Esophagus muscularis mucosa (tissue), 4 donors: ENCODE measurements around the gene PRXL2C. TPM values are rescaled to one million over a fixed set of nuclear protein-coding genes. Genes with fewer than 3 reads are reported as not detected.
"Not testable (repeated sequence)": the region's sequence is repeated elsewhere in the genome, so short reads cannot be mapped to it uniquely, and the experiment has no call there.

ENCODE experiments used
- DNase-seq: peaks from one replicate; pipeline ENCODE4 v3.0.0-alpha.2; 2017; ENCODE audit errors: extremely low spot score
- H3K27ac ChIP-seq, 4 donors: fragments of 200-600 bp; sonication (generic); replicated peaks in 1 of 4; 1 replicate in 3 of 4; 2 replicates in 1 of 4; pipeline ENCODE4 v1.5.1; 2016 to 2019; ENCODE audit warnings: mild to moderate bottlenecking in 1 of 4
- H3K27me3 ChIP-seq, 4 donors: fragments of 200-600 bp; sonication (generic); one replicate each; pipeline versions ENCODE4 v1.5.1 to v1.6.0; 2016 to 2019
- H3K36me3 ChIP-seq, 4 donors: fragments of 200-600 bp; sonication (generic); one replicate each; pipeline ENCODE4 v1.5.1; 2016 to 2019
- H3K4me1 ChIP-seq, 4 donors: fragments of 200-600 bp; sonication (generic); one replicate each; pipeline ENCODE4 v1.5.1; 2016 to 2019
- H3K4me3 ChIP-seq, 4 donors: fragments of 200-600 bp; sonication (generic); 1 replicate in 2 of 4; 2 replicates in 2 of 4; pipeline ENCODE4 v1.5.1; 2016 to 2019; ENCODE audit warnings: mild to moderate bottlenecking in 4 of 4, moderate library complexity in 1 of 4
- H3K9me3 ChIP-seq, 4 donors: fragments of 200-600 bp; sonication (generic); 1 replicate in 3 of 4; 2 replicates in 1 of 4; pipeline ENCODE4 v1.5.1; 2016 to 2019
- CTCF ChIP-seq, 3 experiments: fragments of 200-600 bp in 2 of 3; fragments of 450-650 bp in 1 of 3; sonication (generic) in 2 of 3; IDR thresholded peaks; one replicate each; pipeline ENCODE4 v1.5.1; 2017 to 2019; ENCODE audit warnings: antibody characterized with exemption in 3 of 3, mild to moderate bottlenecking in 2 of 3, moderate library complexity in 1 of 3
- EP300 ChIP-seq: sonication (generic); formaldehyde crosslinking; IDR thresholded peaks from one replicate; pipeline ENCODE4 v1.6.1; 2017; ENCODE audit warnings: antibody characterized with exemption
- POLR2A ChIP-seq: fragments of 450-650 bp; IDR thresholded peaks from one replicate; pipeline ENCODE4 v1.6.1; 2017; ENCODE audit warnings: antibody characterized with exemption, moderate library complexity, mild to moderate bottlenecking, low read depth
- POLR2AphosphoS5 ChIP-seq, 2 donors: sonication (generic); formaldehyde crosslinking; IDR thresholded peaks; one replicate each; pipeline ENCODE4 v1.6.1; 2017; ENCODE audit warnings: antibody characterized with exemption in 2 of 2
- WGBS: methylation state at CpG from one replicate; pipeline ENCODE4 v1.1.5; 2018; 5-methylcytosine and 5-hydroxymethylcytosine counted together
- intact Hi-C: fragments of 100-400 bp; cut with DNase I; formaldehyde crosslinking; loops from one replicate; pipeline ENCODE4 v1.15.1; 2023
- total RNA-seq, 4 donors: library from RNA; depleted of rRNA; stranded (reverse); fragments of >200 nt; gene quantifications; one replicate each; pipeline versions ENCODE4 v1.1.0 to v1.2.1, GENCODE V29; 2016

The PRXL2C gene
- total RNA-seq: 10 to 100 TPM; 20.3 to 33.3 (median 26.3) TPM

- peak within 1 kb of the TSS; percentile 72 to 82 (median 73) for H3K4me3 ChIP-seq
- no peaks in the 10 kb centered on the region for H3K27me3 ChIP-seq
- peak within 1 kb of the TSS; percentile 97 to 99 (median 98) for H3K27ac ChIP-seq
- intact Hi-C loops: loop anchor here (5.0 to 10.0 kb wide), 2 partner anchors 103 to 201 kb away; partner anchors contain the start of gene HABP4
- H3K9me3 ChIP-seq: no peaks in the 10 kb centered on the region
- H3K4me1 ChIP-seq: peaks cover 26 to 40% (median 28%) of the 10 kb centered on the region in 4 donors
- 9% methylated on average over 17 of the region's 57 CpGs for WGBS
- H3K36me3 ChIP-seq: peaks cover 9 to 21% (median 16%) of the 10 kb centered on the region in 4 donors
- peak in 1 of 2 donors; percentile 46 for TF ChIP-seq POLR2AphosphoS5 (IDR thresholded peaks at IDR 0.05)
- no peak for TF ChIP-seq POLR2A
- DNase-seq: peak; percentile 95
These were observed at the start of gene PRXL2C for GRCh38 chr9:96655198-96655851. Gene PRXL2C (minus strand): TSS chr9:96655317. CDS start chr9:96655281, 36 bp downstream.

- DNase-seq, H3K4me1 ChIP-seq, H3K27me3 ChIP-seq, intact Hi-C loops, H3K36me3 ChIP-seq, H3K4me3 ChIP-seq, H3K27ac ChIP-seq: not testable (repeated sequence)
- no CpG with 5 or more reads among the region's 30 CpGs for WGBS
- H3K9me3 ChIP-seq: peaks cover 0 to 26% (median 8%) of the 10 kb centered on the region in 4 donors
These were observed 45.7 kb upstream of the PRXL2C start for GRCh38 chr9:96700721-96701375.

- Histone ChIP-seq H3K27me3 (no peaks in the 10 kb centered on the region), H3K9me3 (peaks cover 0 to 28% (median 4%) of the 10 kb centered on the region in 4 donors), H3K27ac (no peak overlapping the region), H3K4me1 (peaks cover 9 to 13% (median 11%) of the 10 kb centered on the region in 4 donors), H3K4me3 (no peak overlapping the region), H3K36me3 (no peaks in the 10 kb centered on the region)
- DNase-seq: no peak
- TF ChIP-seq CTCF (IDR thresholded peaks at IDR 0.05) (no peak), EP300 (no peak), POLR2A (no peak), POLR2AphosphoS5 (IDR thresholded peaks at IDR 0.05) (no peak)
- intact Hi-C loops: no loop called here
- 65% methylated on average over 1 of the region's 1 CpG for WGBS
These were observed 36.2 kb upstream of the PRXL2C start for GRCh38 chr9:96691326-96691725.

- no peaks in the 10 kb centered on the region for H3K36me3 ChIP-seq
These were observed 33.8 kb upstream of the PRXL2C start for GRCh38 chr9:96688745-96689464.

GRCh38 chr9:96688187-96688586, 33.1 kb upstream of the PRXL2C start:
- Histone ChIP-seq H3K9me3 (peaks cover 0 to 18% (median 4%) of the 10 kb centered on the region in 4 donors), H3K4me3 (no peak overlapping the region), H3K36me3 (no peaks in the 10 kb centered on the region), H3K27ac (peak overlapping the region in 3 of 4 donors; percentile 50 to 88 (median 77)), H3K4me1 (peaks cover 12 to 17% (median 16%) of the 10 kb centered on the region in 4 donors), H3K27me3 (no peaks in the 10 kb centered on the region)
- no peak for TF ChIP-seq EP300
- TF ChIP-seq POLR2AphosphoS5 (IDR thresholded peaks at IDR 0.05): no peak
- no peak for TF ChIP-seq POLR2A
- no peak for TF ChIP-seq CTCF (IDR thresholded peaks at IDR 0.05)
- DNase-seq: no peak
- intact Hi-C loops: no loop called here
- WGBS: 80% methylated on average over 5 of the region's 5 CpGs

More at GRCh38 chr9:96688745-96689464, 33.8 kb upstream of the PRXL2C start:
- Histone ChIP-seq H3K4me1 (peaks cover 12 to 17% (median 16%) of the 10 kb centered on the region in 4 donors), H3K9me3 (peaks cover 0 to 20% (median 4%) of the 10 kb centered on the region in 4 donors), H3K27ac (peak overlapping the region in 1 of 4 donors; percentile 88), H3K4me3 (no peak overlapping the region), H3K27me3 (no peaks in the 10 kb centered on the region)
- DNase-seq: no peak
- intact Hi-C loops: no loop called here
- 71% methylated on average over 8 of the region's 8 CpGs for WGBS
- no peak for TF ChIP-seq EP300
- no peak for TF ChIP-seq CTCF (IDR thresholded peaks at IDR 0.05)
- no peak for TF ChIP-seq POLR2A
- TF ChIP-seq POLR2AphosphoS5 (IDR thresholded peaks at IDR 0.05): no peak
